ENCODE results near the gene TNP2. TPM values are rescaled to one million over a fixed set of nuclear protein-coding genes. Genes with fewer than 3 reads are reported as not detected.

Gene TNP2
- total RNA-seq, 1 donor from 2014 or later = not detected

DNA sequence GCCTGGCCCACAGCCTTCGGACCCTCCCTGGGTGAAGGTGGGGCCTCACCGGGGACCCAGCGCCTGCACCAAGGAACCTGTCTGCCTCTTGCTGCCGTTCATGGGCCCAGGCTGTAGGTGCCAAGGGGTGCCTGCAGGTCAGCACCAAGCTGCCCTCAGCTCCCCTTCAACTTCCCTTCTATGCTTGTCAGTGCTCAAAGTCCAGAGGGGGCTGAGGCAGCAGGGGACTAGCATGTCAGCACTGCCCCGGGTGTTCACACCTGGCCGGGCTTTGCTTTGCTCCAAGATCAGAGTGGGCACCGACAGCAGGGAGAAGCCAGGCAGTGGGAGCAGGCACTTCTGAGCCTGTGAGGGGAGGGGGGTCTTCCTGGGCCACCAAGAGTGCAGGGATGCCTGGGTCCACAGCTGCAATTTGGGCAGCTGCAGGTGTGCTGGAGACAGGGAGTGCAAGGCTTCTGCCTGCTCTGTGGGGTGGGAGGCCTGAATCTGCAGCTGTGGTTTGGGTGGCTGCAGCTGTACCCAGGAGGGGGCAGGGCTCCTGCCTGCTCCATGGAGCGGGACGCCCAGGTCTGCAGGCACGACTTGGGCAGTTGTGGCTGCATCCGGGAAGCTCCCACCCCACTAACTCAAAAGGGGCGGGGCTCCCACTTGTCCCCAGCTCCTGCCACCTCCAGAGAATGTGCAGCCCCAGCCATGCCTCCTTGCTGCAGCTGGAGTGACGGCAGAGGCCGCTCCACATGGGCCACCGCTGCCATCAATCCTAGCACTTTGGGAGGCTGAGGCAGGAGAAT is 39.6 kb upstream of the TNP2 start:
- Histone ChIP-seq H3K36me3 (no peaks in the 10 kb centered on the region), H3K27me3 (no peaks in the 10 kb centered on the region), H3K4me3 (no peak overlapping the region), H3K9me3 (no peaks in the 10 kb centered on the region), H3K4me1 (no peaks in the 10 kb centered on the region), H3K27ac (no peak overlapping the region)
- intact Hi-C loops (cut with DNase I) = no loop called here
- DNase-seq (ENCODE audit: low spot score in 2 of 2) = no peak
- TF ChIP-seq, protein P1, sequence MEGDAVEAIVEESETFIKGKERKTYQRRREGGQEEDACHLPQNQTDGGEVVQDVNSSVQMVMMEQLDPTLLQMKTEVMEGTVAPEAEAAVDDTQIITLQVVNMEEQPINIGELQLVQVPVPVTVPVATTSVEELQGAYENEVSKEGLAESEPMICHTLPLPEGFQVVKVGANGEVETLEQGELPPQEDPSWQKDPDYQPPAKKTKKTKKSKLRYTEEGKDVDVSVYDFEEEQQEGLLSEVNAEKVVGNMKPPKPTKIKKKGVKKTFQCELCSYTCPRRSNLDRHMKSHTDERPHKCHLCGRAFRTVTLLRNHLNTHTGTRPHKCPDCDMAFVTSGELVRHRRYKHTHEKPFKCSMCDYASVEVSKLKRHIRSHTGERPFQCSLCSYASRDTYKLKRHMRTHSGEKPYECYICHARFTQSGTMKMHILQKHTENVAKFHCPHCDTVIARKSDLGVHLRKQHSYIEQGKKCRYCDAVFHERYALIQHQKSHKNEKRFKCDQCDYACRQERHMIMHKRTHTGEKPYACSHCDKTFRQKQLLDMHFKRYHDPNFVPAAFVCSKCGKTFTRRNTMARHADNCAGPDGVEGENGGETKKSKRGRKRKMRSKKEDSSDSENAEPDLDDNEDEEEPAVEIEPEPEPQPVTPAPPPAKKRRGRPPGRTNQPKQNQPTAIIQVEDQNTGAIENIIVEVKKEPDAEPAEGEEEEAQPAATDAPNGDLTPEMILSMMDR (IDR thresholded peaks at IDR 0.05) = no peak

DNA sequence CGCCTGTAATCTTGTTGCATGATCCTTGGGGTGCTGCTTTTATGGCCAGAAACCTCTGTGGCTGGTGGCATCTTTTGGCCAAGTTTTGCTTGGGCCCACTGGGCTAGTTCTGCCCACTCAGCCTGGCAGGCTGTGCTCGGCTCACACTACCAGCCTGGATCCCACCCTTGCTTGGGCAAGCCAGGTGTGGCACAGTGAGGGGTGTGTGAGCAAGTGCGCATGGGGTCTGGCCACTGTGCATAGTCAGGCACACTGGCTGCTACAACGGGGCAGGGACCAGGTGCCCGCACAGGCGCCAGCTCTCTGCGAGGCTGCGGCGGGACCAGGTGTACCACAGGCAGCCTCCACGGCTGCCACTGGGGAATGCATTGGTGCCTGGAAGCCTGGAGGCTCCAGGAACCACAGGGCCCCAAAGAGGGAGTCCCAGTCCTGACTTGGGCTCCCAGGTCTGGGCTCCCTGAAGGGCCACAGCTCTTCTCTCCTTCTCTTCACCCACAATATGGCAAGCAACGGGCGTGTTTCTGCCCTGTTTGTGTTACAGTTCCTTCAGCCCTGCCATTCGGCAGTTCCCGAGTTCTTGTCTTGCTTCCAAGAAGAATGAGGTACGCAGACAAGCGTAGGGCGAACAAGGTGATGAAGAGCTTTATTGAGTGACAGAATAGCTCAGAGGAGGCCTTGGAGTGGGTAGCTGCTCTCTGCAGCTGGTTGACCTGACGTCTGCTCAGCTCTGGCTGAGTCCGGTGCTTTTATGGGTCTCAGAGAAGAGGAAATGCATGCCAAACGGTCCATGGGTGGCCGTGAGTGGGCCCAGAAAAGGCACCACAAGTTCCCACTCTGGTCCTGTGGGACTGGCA is 38.7 kb upstream of the TNP2 start:
- no peaks in the 10 kb centered on the region for H3K27me3 ChIP-seq
- TF ChIP-seq, protein P1 (IDR thresholded peaks at IDR 0.05) = no peak
- H3K9me3 ChIP-seq = no peaks in the 10 kb centered on the region
- H3K27ac ChIP-seq = no peak overlapping the region
- no peaks in the 10 kb centered on the region for H3K4me1 ChIP-seq
- no peak for DNase-seq (ENCODE audit: low spot score in 2 of 2)
- H3K36me3 ChIP-seq = no peaks in the 10 kb centered on the region
- intact Hi-C loops (cut with DNase I) = no loop called here
- H3K4me3 ChIP-seq = no peak overlapping the region

DNA sequence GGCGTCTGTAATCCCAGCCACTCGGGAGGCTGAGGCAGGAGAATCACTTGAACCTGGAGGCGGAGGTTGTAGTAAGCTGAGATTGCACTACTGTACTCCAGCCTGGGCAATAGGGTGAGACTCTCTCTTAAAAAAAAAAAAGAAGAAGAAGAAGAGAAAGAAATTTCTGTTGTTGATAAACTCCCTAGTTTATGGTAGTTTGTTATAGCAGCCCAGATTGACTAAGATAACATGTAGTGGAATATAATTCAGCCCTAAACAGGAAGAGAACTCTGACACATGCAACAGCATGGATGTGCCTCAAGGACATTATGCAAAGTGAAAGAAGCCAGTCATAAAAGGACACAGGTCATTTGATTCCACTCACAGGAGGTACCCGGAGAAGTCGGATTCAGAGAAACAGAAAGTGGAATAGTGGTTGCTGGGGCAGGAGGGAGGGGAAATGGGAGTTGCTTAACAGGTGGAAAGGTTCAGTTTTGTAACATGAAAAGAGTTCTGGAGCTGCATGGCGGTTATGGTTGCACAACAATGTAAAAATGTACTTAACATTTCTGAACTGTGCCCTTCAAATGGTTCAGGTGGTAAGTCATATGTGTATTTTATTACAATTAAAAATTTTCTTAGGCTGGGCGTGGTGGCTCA is 38.0 kb upstream of the TNP2 start:
- Histone ChIP-seq H3K27ac (no peak overlapping the region), H3K4me3 (no peak overlapping the region), H3K4me1 (no peaks in the 10 kb centered on the region), H3K36me3 (no peaks in the 10 kb centered on the region), H3K9me3 (no peaks in the 10 kb centered on the region), H3K27me3 (no peaks in the 10 kb centered on the region)
- intact Hi-C loops (cut with DNase I) = no loop called here
- TF ChIP-seq, protein P1 (IDR thresholded peaks at IDR 0.05) = no peak
- no peak for DNase-seq (ENCODE audit: low spot score in 2 of 2)

DNA sequence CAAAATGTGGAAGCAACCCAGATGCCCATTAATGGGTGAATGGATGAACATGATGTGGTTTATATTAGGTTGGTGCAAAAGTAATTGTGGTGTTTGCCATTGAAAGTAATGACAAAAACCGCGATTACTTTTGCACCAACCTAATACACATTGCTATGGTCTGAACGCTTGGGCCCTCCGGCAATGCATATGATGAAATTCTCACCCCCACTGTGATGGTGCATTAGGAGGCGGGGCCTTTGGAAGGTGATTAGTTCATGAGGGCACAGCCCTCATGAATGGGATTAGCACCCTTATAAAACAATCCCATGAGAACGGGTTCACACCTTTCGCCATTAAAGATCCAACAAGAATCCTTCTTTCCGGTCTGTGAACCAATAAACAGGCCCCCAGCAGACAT is 37.3 kb upstream of the TNP2 start:
- TF ChIP-seq, protein P1 (IDR thresholded peaks at IDR 0.05) = no peak
- no peak for DNase-seq (ENCODE audit: low spot score in 2 of 2)
- Histone ChIP-seq H3K36me3 (no peaks in the 10 kb centered on the region), H3K4me3 (no peak overlapping the region), H3K9me3 (no peaks in the 10 kb centered on the region), H3K27me3 (no peaks in the 10 kb centered on the region), H3K4me1 (no peaks in the 10 kb centered on the region), H3K27ac (no peak overlapping the region)
- intact Hi-C loops (cut with DNase I) = no loop called here

DNA sequence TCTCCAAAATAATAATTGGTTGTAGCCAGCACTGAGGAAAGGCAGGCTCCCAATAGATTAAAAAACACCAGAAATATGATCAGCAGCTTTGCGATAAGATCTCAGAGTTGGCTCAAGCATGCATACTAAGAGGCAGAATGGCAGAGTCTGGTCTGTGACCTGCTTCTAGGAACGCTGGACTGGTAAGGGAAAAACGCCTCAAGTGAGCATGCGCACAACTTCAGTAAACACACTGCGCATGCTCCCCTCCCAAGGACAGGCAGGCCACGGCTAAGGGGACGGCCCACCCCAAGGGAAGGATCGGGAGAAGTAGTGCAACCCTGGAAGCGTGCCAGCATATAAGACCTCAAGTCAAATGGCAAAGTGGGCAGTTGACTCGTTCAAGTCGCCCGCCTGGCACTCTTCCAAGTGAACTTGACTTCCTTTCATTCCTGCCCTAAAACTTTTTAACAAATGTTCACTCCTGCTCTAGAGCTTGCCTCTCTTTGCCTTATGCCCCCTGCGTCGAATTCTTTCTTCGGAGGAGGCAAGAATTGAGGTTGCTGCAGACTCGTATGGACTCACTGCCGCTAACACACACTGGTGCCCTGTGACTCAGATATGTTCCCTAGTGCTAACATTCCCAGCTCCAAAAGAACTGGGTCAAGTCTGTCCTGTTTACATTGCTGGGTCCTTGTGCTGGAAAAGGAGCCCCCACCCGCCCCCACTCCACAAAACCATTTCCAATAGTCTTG is 34.4 kb upstream of the TNP2 start:
- H3K4me1 ChIP-seq = no peaks in the 10 kb centered on the region
- DNase-seq (ENCODE audit: low spot score in 2 of 2) = no peak
- H3K27ac ChIP-seq = no peak overlapping the region
- no peaks in the 10 kb centered on the region for H3K9me3 ChIP-seq
- intact Hi-C loops (cut with DNase I) = no loop called here
- TF ChIP-seq, protein P1 (IDR thresholded peaks at IDR 0.05) = no peak
- no peaks in the 10 kb centered on the region for H3K27me3 ChIP-seq
- H3K36me3 ChIP-seq = no peaks in the 10 kb centered on the region
- H3K4me3 ChIP-seq = no peak overlapping the region
